ENCODE results near the gene SESTD1. TPM values are rescaled to one million over a fixed set of nuclear protein-coding genes. Genes with fewer than 3 reads are reported as not detected.

SESTD1 gene
- total RNA-seq, 2 experiments from 2014 or later, result 3.2 to 21.4 TPM

DNA sequence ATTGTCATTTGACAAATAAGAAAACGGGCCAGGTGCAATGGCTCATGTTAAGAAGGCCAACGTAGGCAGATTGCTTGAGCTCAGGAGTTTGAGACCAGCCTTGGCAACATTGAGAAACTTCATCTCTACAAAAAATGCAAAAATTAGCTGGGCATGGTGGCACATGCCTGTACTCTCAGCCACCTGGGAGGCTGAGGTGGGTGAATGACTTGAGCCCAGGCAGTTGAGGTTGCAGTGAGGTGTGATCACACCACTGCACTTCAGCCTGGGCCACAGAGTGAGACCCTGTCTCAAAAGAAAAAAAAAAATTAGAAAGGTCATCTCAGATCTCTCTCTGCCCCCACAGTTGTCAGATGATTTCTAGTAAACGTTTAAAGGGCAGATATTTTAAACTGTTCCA is 4.4 kb downstream of the SESTD1 start:
- no peaks in the 10 kb centered on the region for H3K9me2 ChIP-seq (ENCODE audit: insufficient read depth, low read length)
- H3K79me2 ChIP-seq (ENCODE audit: insufficient read depth, low read depth, low read length), result no peaks in the 10 kb centered on the region
- H4K20me1 ChIP-seq (ENCODE audit: insufficient read depth, low read length), result no peaks in the 10 kb centered on the region
- no peak overlapping the region for H2AFZ ChIP-seq (ENCODE audit: low read length)
- no peaks in the 10 kb centered on the region for H3K36me3 ChIP-seq (ENCODE audit: insufficient read depth, low read length)
- peaks cover 6% of the 10 kb centered on the region; the same call in 1 of the 2 replicates for H3K9me3 ChIP-seq (ENCODE audit: low read length)
- TF ChIP-seq, protein P1, sequence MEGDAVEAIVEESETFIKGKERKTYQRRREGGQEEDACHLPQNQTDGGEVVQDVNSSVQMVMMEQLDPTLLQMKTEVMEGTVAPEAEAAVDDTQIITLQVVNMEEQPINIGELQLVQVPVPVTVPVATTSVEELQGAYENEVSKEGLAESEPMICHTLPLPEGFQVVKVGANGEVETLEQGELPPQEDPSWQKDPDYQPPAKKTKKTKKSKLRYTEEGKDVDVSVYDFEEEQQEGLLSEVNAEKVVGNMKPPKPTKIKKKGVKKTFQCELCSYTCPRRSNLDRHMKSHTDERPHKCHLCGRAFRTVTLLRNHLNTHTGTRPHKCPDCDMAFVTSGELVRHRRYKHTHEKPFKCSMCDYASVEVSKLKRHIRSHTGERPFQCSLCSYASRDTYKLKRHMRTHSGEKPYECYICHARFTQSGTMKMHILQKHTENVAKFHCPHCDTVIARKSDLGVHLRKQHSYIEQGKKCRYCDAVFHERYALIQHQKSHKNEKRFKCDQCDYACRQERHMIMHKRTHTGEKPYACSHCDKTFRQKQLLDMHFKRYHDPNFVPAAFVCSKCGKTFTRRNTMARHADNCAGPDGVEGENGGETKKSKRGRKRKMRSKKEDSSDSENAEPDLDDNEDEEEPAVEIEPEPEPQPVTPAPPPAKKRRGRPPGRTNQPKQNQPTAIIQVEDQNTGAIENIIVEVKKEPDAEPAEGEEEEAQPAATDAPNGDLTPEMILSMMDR (conservative IDR thresholded peaks at IDR 0.05; ENCODE audit: low read length), result no peak
- no peak for TF ChIP-seq EZH2phosphoT487 (IDR thresholded peaks at IDR 0.05; ENCODE audit: borderline replicate concordance, low read depth, low read length)
- ChIA-PET CTCF (ENCODE audit: unreplicated experiment) (no interaction called here), POLR2A (interaction anchor here (1.0 kb wide), 1 partner anchor 19 kb away, joined by 3 read pairs; no protein-coding TSS in a partner anchor)
- no peak overlapping the region for H3K27ac ChIP-seq (ENCODE audit: low read depth, low read length, poor library complexity, severe bottlenecking)
- no peak overlapping the region for H3K4me2 ChIP-seq (ENCODE audit: low read length)
- intact Hi-C loops (cut with micrococcal nuclease; ENCODE audit: unreplicated experiment), result no loop called here
- DNase-seq (ENCODE audit: low spot score), result no peak
- no peak overlapping the region for H3K4me3 ChIP-seq (ENCODE audit: low read depth, low read length, poor library complexity, severe bottlenecking)
- BruUV-seq (replicated peaks), result no TSS peak
- peaks cover 10% of the 10 kb centered on the region for H3K4me1 ChIP-seq (ENCODE audit: insufficient read depth, low read length, poor library complexity, severe bottlenecking)

DNA sequence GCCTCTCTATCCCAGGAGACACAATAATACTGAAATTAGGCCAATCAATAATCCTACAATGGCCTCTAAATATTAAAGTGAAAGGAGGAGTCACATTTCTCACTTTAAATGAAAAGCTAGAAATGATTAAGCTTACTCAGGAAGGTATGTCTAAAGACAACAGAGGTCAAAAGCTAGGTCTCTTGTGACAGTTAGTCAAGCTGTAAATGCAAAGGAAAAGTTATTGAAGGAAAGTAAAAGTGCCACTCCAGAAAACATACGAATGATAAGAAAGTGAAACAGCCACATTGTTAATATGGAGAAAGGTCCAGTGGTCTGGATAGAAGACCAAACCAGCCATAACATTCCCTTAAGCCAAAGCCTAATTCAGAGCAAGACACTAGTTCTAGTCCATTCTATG is 9.5 kb downstream of the SESTD1 start:
- no peak overlapping the region for H3K4me3 ChIP-seq (ENCODE audit: low read depth, low read length, poor library complexity, severe bottlenecking)

DNA sequence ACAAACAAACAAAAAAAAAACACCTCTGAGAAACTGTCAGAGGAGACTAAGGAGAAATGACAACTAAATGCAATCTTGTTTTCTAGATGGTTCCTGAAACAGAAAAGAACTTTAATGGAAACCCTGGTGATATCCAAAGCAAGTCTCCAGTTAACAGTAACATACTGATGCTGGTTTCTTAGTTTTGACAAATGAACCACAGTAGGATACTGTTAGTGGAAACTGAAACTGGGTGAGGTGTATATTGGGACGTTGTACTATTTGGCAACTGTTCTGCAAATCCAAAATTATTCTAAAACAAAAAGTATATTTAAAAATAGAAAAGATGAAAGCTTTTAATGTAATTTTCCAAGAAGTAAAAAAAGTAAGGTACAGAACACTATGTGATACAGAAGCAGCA is 11.4 kb downstream of the SESTD1 start:
- POLR2A ChIA-PET, result interaction anchor here (0.8 to 1.2 kb wide), 2 partner anchors 10 to 1703 kb away, joined by 3 read pairs; no protein-coding TSS in a partner anchor

More for the DNA sequence above, 9.5 kb downstream of the SESTD1 start:
- no peak overlapping the region for H3K4me2 ChIP-seq (ENCODE audit: low read length)
- TF ChIP-seq, protein P1 (conservative IDR thresholded peaks at IDR 0.05; ENCODE audit: low read length), result no peak
- no peak for TF ChIP-seq EZH2phosphoT487 (IDR thresholded peaks at IDR 0.05; ENCODE audit: borderline replicate concordance, low read depth, low read length)
- no peaks in the 10 kb centered on the region for H4K20me1 ChIP-seq (ENCODE audit: insufficient read depth, low read length)
- POLR2A ChIA-PET, result interaction anchor here (0.6 kb wide), 1 partner anchor 662 kb away, joined by 3 read pairs; no protein-coding TSS in a partner anchor
- H2AFZ ChIP-seq (ENCODE audit: low read length), result no peak overlapping the region
- no peak overlapping the region for H3K27ac ChIP-seq (ENCODE audit: low read depth, low read length, poor library complexity, severe bottlenecking)
- CTCF ChIA-PET (ENCODE audit: unreplicated experiment), result no interaction called here
- H3K79me2 ChIP-seq (ENCODE audit: insufficient read depth, low read depth, low read length), result no peaks in the 10 kb centered on the region
- H3K9me2 ChIP-seq (ENCODE audit: insufficient read depth, low read length), result no peaks in the 10 kb centered on the region
- no peaks in the 10 kb centered on the region; the same call in 1 of the 2 replicates for H3K9me3 ChIP-seq (ENCODE audit: low read length)
- BruUV-seq (replicated peaks), result no TSS peak
- peaks cover 28% of the 10 kb centered on the region for H3K4me1 ChIP-seq (ENCODE audit: insufficient read depth, low read length, poor library complexity, severe bottlenecking)
- H3K36me3 ChIP-seq (ENCODE audit: insufficient read depth, low read length), result no peaks in the 10 kb centered on the region
- no peak for DNase-seq (ENCODE audit: low spot score)
- intact Hi-C loops (cut with micrococcal nuclease; ENCODE audit: unreplicated experiment), result no loop called here

More for the DNA sequence above, 11.4 kb downstream of the SESTD1 start:
- no peaks in the 10 kb centered on the region; the same call in 1 of the 2 replicates for H3K9me3 ChIP-seq (ENCODE audit: low read length)
- H4K20me1 ChIP-seq (ENCODE audit: insufficient read depth, low read length), result no peaks in the 10 kb centered on the region
- intact Hi-C loops (cut with micrococcal nuclease; ENCODE audit: unreplicated experiment), result no loop called here
- BruUV-seq (replicated peaks), result no TSS peak
- H3K4me3 ChIP-seq (ENCODE audit: low read depth, low read length, poor library complexity, severe bottlenecking), result no peak overlapping the region
- H3K79me2 ChIP-seq (ENCODE audit: insufficient read depth, low read depth, low read length), result no peaks in the 10 kb centered on the region
- no peak for DNase-seq (ENCODE audit: low spot score)
- peaks cover 36% of the 10 kb centered on the region for H3K4me1 ChIP-seq (ENCODE audit: insufficient read depth, low read length, poor library complexity, severe bottlenecking)
- H3K4me2 ChIP-seq (ENCODE audit: low read length), result peak overlapping the region; percentile 29; the same call in 1 of the 2 replicates
- no peaks in the 10 kb centered on the region for H3K9me2 ChIP-seq (ENCODE audit: insufficient read depth, low read length)
- H3K27ac ChIP-seq (ENCODE audit: low read depth, low read length, poor library complexity, severe bottlenecking), result no peak overlapping the region
- TF ChIP-seq EZH2phosphoT487 (IDR thresholded peaks at IDR 0.05; ENCODE audit: borderline replicate concordance, low read depth, low read length), result no peak
- TF ChIP-seq, protein P1 (conservative IDR thresholded peaks at IDR 0.05; ENCODE audit: low read length), result no peak
- H3K36me3 ChIP-seq (ENCODE audit: insufficient read depth, low read length), result no peaks in the 10 kb centered on the region
- CTCF ChIA-PET (ENCODE audit: unreplicated experiment), result no interaction called here
- no peak overlapping the region for H2AFZ ChIP-seq (ENCODE audit: low read length)
